Cardiac fibroblast (primary cell): ENCODE data around the gene DVL3.

Source experiments
- DNase-seq, 2 donors: peaks; one replicate each; pipeline versions ENCODE4 v3.0.0 to v3.0.0-alpha.2; 2010; ENCODE audit warnings: low read depth in 2 of 2
- H3K4me3 ChIP-seq, 2 donors: replicated peaks in 1 of 2; 1 replicate in 1 of 2; 2 replicates in 1 of 2; pipeline ENCODE4 v1.5.1; 2011; ENCODE audit warnings: low read depth in 2 of 2, low read length in 2 of 2, mild to moderate bottlenecking in 2 of 2, moderate library complexity in 1 of 2
- TF ChIP-seq, protein P1 (sequence below): IDR thresholded peaks from one replicate; pipeline ENCODE4 v1.5.1; 2011; ENCODE audit warnings: low read depth, mild to moderate bottlenecking, low read length, inconsistent platforms

The DVL3 gene

GRCh38 chr3:184171562-184171961 is 16.4 kb downstream of the DVL3 start:
- TF ChIP-seq, protein P1, sequence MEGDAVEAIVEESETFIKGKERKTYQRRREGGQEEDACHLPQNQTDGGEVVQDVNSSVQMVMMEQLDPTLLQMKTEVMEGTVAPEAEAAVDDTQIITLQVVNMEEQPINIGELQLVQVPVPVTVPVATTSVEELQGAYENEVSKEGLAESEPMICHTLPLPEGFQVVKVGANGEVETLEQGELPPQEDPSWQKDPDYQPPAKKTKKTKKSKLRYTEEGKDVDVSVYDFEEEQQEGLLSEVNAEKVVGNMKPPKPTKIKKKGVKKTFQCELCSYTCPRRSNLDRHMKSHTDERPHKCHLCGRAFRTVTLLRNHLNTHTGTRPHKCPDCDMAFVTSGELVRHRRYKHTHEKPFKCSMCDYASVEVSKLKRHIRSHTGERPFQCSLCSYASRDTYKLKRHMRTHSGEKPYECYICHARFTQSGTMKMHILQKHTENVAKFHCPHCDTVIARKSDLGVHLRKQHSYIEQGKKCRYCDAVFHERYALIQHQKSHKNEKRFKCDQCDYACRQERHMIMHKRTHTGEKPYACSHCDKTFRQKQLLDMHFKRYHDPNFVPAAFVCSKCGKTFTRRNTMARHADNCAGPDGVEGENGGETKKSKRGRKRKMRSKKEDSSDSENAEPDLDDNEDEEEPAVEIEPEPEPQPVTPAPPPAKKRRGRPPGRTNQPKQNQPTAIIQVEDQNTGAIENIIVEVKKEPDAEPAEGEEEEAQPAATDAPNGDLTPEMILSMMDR = no peak
- H3K4me3 ChIP-seq = no peak overlapping the region
- peak in 1 of 2 donors; percentile 67 for DNase-seq

GRCh38 chr3:184172681-184173373 is 17.6 kb downstream of the DVL3 start:
- H3K4me3 ChIP-seq = no peak overlapping the region
- peak; percentile 83 to 98 for DNase-seq
- TF ChIP-seq, protein P1 = no peak

- DNase-seq = no peak
- TF ChIP-seq, protein P1 = no peak
- no peak overlapping the region for H3K4me3 ChIP-seq
Measured at GRCh38 chr3:184173374-184173722, 18.2 kb downstream of the DVL3 start.

DNA sequence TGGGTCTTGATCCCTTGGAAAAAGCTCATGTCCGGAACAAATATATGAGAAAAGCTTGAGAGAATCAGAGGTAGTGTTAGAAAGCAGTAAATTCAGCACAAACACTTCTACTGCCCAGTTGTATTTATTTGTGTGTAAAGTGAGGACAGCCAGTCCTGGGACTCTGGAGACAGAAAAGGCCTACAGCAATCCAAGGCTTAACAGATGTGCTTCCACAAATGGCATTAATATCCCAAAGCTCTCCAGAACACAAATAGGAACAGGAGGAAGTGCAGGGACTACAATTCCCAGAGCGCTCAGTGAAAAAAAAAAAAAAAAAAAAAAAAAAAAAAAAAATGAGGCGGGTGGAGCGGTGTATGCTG is 19.1 kb downstream of the DVL3 start:
- TF ChIP-seq, protein P1 = no peak
- no peak for DNase-seq
- H3K4me3 ChIP-seq = no peak overlapping the region

- DNase-seq = peak; percentile 100
- TF ChIP-seq, protein P1 = no peak
- H3K4me3 ChIP-seq = peak within 1 kb of the TSS; percentile 98 to 99
Measured at GRCh38 chr3:184174646-184175492, 19.7 kb downstream of the DVL3 start, which contains the start of gene AP2M1. TSS of gene AP2M1 (plus strand) at chr3:184174855. CDS start at chr3:184176994, 2,139 bp downstream.

GRCh38 chr3:184175506-184175905 is 20.3 kb downstream of the DVL3 start:
- TF ChIP-seq, protein P1 = no peak
- peak overlapping the region; percentile 98 to 99 for H3K4me3 ChIP-seq
- DNase-seq = no peak
